ENCODE results near the gene NKX1-1.
"Not testable (repeated sequence)": the region's sequence is repeated elsewhere in the genome, so short reads cannot be mapped to it uniquely, and the experiment has no call there.

- TF ChIP-seq, protein P1, sequence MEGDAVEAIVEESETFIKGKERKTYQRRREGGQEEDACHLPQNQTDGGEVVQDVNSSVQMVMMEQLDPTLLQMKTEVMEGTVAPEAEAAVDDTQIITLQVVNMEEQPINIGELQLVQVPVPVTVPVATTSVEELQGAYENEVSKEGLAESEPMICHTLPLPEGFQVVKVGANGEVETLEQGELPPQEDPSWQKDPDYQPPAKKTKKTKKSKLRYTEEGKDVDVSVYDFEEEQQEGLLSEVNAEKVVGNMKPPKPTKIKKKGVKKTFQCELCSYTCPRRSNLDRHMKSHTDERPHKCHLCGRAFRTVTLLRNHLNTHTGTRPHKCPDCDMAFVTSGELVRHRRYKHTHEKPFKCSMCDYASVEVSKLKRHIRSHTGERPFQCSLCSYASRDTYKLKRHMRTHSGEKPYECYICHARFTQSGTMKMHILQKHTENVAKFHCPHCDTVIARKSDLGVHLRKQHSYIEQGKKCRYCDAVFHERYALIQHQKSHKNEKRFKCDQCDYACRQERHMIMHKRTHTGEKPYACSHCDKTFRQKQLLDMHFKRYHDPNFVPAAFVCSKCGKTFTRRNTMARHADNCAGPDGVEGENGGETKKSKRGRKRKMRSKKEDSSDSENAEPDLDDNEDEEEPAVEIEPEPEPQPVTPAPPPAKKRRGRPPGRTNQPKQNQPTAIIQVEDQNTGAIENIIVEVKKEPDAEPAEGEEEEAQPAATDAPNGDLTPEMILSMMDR (conservative IDR thresholded peaks at IDR 0.05; ENCODE audit: low read depth in 2 of 2), result not testable (repeated sequence)
- TF ChIP-seq JUNB (IDR thresholded peaks at IDR 0.05; ENCODE audit: unreplicated experiment); REST (IDR thresholded peaks at IDR 0.05; ENCODE audit: unreplicated experiment); EZH2 (IDR thresholded peaks at IDR 0.05; ENCODE audit: low read depth, unreplicated experiment): not testable (repeated sequence)
Observed at GRCh38 chr4:1393363-1393762, 12.9 kb downstream of the NKX1-1 start.
